H54 (cell line): ENCODE measurements around the gene KDM5A.
A peak's percentile ranks its signal among the peaks of the same experiment; 100 is the strongest.
"Not testable (repeated sequence)": the region's sequence is repeated elsewhere in the genome, so short reads cannot be mapped to it uniquely, and the experiment has no call there.

Experiments used
- DNase-seq: peaks from one replicate; pipeline ENCODE4 v3.0.0; 2011; ENCODE audit warnings: low spot score, mixed read lengths; ENCODE audit not compliant: insufficient read length
- FAIRE-seq: peaks from 3 replicates; lab custom pipeline; 2011; peaks lifted over from hg19 to GRCh38; lab: Jason Lieb, UNC
- POLR2A ChIP-seq: IDR thresholded peaks from 2 replicates; pipeline ENCODE4 v1.6.1; 2011; ENCODE audit warnings: low read depth, mild to moderate bottlenecking, low read length

Gene KDM5A

GRCh38 chr12:307406-307805 lies 81.7 kb downstream of the KDM5A start:
- TF ChIP-seq POLR2A, result no peak
- FAIRE-seq (no peak), DNase-seq (no peak)

- peak; percentile 52 for FAIRE-seq
- no peak for DNase-seq
- TF ChIP-seq POLR2A, result no peak
These were observed 84.3 kb downstream of the KDM5A start for GRCh38 chr12:304805-305204.

GRCh38 chr12:302766-303165 lies 86.4 kb downstream of the KDM5A start:
- not testable (repeated sequence) for DNase-seq, FAIRE-seq

DNA sequence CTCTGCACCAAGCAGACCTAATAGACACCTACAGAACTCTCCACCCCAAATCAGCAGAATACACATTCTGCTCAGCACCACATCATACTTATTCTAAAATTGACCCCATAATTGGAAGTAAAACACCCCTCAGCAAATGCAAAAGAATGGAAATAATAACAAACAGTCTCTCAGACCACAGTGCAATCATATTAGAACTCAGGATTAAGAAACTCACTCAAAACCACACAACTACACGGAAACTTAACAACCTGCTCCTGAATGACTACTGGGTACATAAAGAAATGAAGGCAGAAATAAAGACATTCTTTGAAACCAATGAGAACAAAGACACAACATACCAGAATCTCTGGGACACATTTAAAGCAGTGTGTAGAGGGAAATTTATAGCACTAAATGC lies 89.0 kb downstream of the KDM5A start:
- DNase-seq, FAIRE-seq: not testable (repeated sequence)

DNA sequence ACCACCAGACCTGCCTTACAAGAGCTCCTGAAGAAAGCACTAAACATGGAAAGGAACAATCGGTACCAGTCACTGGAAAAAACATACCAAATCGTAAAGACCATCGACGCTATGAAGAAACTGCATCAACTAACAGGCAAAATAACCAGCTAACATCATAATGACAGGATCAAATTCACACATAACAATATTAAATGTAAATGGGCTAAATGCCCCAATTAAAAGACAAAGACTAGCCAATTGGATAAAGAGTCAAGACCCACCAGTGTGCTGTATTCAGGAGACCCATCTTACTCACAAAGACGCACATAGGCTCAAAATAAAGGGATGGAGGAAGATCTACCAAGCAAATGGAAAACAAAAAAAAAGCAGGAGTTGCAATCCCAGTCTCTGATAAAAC lies 89.6 kb downstream of the KDM5A start:
- FAIRE-seq, DNase-seq: not testable (repeated sequence)

- not testable (repeated sequence) for DNase-seq, FAIRE-seq
These were observed 91.1 kb downstream of the KDM5A start for GRCh38 chr12:298059-298458.

DNA sequence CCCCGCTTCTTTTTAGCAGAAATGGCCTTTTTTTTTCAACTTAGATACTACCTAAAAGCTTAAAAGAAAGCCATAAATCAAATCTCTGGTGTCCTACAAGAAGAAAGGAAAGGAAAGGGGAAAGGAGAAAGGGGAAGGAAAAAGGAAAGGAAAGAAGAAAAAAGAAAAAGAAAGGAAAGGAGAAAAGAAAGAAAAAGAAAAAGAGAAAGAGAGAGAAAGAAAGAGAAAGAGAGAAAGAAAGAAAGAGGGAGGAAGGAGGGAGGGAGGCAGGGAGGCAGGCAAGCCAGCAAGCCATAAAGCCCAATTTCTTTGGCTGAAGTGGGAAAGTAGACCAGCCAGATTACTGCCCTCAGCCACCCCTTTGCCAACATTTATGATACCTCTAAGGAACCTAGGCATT lies 94.0 kb downstream of the KDM5A start:
- no peak for TF ChIP-seq POLR2A
- DNase-seq (no peak), FAIRE-seq (no peak)

DNA sequence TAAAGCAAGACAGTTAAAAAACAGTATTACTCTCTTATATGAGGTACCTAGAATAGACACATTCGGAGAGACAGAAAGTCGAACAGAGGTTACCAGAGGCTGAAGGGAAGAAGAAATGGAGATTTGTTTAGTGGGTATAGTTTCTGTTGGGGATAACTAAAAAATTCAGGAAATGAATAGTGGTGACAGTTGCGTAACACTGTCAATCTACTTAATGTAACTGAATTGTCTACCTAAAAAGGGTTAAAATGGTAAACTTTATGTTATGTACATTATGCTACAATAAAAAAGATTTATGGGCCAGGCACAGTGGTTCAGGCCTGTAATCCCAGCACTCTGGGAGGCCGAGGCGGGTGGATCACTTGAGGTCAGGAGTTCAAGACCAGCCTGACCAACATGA lies 95.9 kb downstream of the KDM5A start:
- DNase-seq, result no peak
- no peak for FAIRE-seq
- TF ChIP-seq POLR2A, result no peak

DNA sequence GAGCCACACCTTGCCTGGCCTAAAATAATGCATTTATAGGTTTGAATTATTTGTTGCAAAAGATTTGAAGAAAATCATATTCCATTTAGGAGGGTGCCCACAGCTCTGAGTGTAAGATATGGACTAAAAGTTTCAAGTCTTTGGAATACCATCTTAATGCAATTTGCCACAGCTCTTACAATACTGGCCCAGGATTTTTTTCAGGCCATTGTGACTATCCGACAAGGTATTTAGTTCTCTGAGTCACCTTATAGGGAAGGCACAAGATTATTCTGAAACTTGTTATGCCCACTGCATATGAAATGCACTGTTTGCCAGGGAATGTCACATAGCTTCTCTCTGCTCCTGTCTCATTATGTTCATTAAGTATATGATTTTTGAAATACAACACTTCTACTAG lies 96.9 kb downstream of the KDM5A start:
- TF ChIP-seq POLR2A, result no peak
- FAIRE-seq, result no peak
- DNase-seq, result peak; percentile 23

DNA sequence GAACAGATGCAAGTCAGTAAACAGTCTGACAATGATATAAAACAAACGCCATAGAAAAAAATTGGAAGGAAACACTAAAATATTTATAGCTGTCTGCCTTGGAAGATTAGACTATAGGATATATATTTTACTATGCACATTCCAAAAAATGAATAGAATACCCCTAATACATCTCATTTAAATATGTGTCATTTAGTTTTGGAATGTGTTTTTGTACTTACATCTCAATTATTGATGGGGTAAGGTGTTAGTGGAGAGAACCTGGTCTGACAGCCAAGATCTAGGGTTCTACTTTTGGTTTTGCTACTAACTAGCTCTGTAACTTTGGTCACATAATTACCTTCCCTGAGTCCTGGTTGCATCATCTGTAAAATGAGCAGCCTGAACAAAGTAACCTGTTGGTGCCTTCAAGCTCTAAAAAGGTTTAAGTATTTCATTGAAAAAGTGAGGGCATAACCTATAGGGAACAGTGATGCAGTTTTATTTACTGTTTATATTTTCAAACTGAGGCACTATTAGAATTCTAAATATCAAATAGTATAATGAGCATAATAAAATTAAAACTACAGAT lies 97.9 kb downstream of the KDM5A start:
- FAIRE-seq, result no peak
- no peak for TF ChIP-seq POLR2A
- no peak for DNase-seq

- DNase-seq, result peak; percentile 25
- FAIRE-seq, result peak; percentile 99
- TF ChIP-seq POLR2A, result no peak
These were observed 100.4 kb downstream of the KDM5A start for GRCh38 chr12:288687-289086.

- no peak for TF ChIP-seq POLR2A
- FAIRE-seq (no peak), DNase-seq (no peak)
These were observed 102.4 kb downstream of the KDM5A start for GRCh38 chr12:286531-287300.

DNA sequence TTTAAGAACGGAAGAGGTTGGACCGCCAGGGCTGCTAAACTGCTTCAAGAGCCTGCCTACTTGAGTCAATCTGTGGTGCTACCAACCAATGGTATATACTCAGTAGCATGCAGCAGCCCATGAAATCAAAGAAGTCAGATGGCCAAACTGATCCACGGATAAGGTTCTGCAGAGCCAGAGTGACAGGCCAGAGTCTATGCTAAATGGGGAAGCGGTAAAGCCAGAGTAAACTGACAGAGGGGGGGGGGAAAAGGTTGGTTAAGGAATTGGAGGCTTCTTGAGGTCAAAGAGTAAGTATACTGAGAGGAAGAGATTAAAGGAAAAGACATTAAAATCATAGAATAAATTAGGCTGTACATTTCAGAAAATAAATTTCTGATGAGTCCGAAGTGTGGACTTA lies 111.1 kb downstream of the KDM5A start:
- DNase-seq, result no peak
- no peak for FAIRE-seq
- TF ChIP-seq POLR2A, result no peak

DNA sequence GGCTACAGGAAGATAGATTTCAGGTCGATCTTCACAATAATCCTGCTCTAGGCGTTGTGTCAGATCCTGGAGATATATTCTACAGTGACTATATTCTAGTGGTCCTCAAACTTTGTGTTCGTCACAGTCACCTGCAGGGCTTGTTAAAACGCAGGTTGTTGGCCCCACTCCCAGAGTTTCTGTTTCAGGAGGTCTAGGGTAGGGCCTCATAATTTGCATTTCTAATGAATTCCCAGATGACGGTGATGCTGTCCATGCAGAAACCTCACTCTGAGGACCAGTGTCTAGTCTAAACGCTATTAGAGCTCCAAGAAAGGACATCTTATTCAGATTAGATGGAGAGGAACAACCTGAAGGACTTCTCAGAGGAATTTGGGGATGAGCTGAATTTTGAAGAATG lies 113.3 kb downstream of the KDM5A start:
- DNase-seq (no peak), FAIRE-seq (no peak)
- no peak for TF ChIP-seq POLR2A

DNA sequence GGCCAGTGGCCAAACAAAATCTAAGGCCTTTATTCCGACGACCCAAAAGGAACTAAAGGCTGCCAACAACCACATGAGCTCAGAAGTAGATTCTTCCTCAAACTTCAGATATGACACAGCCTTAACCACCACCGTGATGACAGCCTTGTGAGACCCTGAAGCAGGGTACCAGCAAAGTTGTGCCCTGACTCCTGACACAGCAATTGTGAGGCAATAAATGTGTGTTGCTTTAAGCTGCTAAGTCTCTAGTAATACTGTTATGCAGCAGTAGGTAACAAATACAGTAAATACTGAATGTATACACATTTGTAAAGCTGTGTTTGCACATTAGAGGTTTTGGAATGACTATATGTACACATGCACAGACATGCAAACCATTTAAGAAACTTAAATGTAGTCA lies 115.7 kb downstream of the KDM5A start:
- FAIRE-seq, result no peak
- no peak for DNase-seq

More for the DNA sequence above, 115.7 kb downstream of the KDM5A start:
- TF ChIP-seq POLR2A, result no peak
